SK-N-SH treated with all-trans-retinoic acid at 6 μM for 48 hours (cell line): ENCODE measurements around the gene NME1.

Source experiments
- ATAC-seq: fragments of 200-7000 bp; cut with Tn5 transposase; 3 replicates; pipeline ENCODE4 v1.9.1; 2020; ENCODE audit warnings: mild to moderate bottlenecking, moderate library complexity
- ARNTL ChIP-seq: fragments of 450-650 bp; formaldehyde crosslinking; IDR thresholded peaks from 2 replicates; pipeline ENCODE4 v1.5.0; 2020; ENCODE audit warnings: low read depth, mild to moderate bottlenecking, moderate library complexity, borderline replicate concordance
- BACH2 ChIP-seq: fragments of 250-450 bp; sonication (Bioruptor Pico); IDR thresholded peaks from 2 replicates; pipeline ENCODE4 v1.9.0; 2021; ENCODE audit warnings: mild to moderate bottlenecking, borderline replicate concordance
- CREB5 ChIP-seq: fragments of 250-450 bp; sonication (Bioruptor Pico); IDR thresholded peaks from 2 replicates; pipeline ENCODE4 v1.5.1; 2020; ENCODE audit warnings: low read depth, mild to moderate bottlenecking, moderate library complexity
- CSDC2 ChIP-seq: fragments of 250-450 bp; sonication (Bioruptor Pico); IDR thresholded peaks from 2 replicates; pipeline ENCODE4 v1.5.0; 2020; ENCODE audit warnings: mild to moderate bottlenecking, moderate library complexity
- CSRNP3 ChIP-seq: fragments of 250-450 bp; sonication (Bioruptor Pico); IDR thresholded peaks from 2 replicates; pipeline ENCODE4 v1.5.1; 2021; ENCODE audit warnings: mild to moderate bottlenecking, moderate library complexity
- ESRRG ChIP-seq: fragments of 250-450 bp; sonication (Bioruptor Pico); IDR thresholded peaks from 2 replicates; pipeline ENCODE4 v1.6.1; 2021; ENCODE audit warnings: mild to moderate bottlenecking
- GLIS3 ChIP-seq: fragments of 250-450 bp; sonication (Bioruptor Pico); IDR thresholded peaks from 2 replicates; pipeline ENCODE4 v1.5.0; 2020; ENCODE audit warnings: mild to moderate bottlenecking, moderate library complexity
- ISL1 ChIP-seq: fragments of 250-450 bp; sonication (Bioruptor Pico); IDR thresholded peaks from 2 replicates; pipeline ENCODE4 v2.1.2; 2022; ENCODE audit warnings: mild to moderate bottlenecking, moderate library complexity
- OSR1 ChIP-seq: fragments of 250-450 bp; sonication (Bioruptor Pico); IDR thresholded peaks from 2 replicates; pipeline ENCODE4 v1.8.0; 2022; ENCODE audit warnings: moderate library complexity, mild to moderate bottlenecking, inconsistent platforms
- PATZ1 ChIP-seq: fragments of 250-450 bp; sonication (Bioruptor Pico); IDR thresholded peaks from 2 replicates; pipeline ENCODE4 v1.8.0; 2020; ENCODE audit warnings: mild to moderate bottlenecking, moderate library complexity, borderline replicate concordance
- POU6F1 ChIP-seq: fragments of 250-450 bp; sonication (Bioruptor Pico); IDR thresholded peaks from 2 replicates; pipeline ENCODE4 v1.8.0; 2021; ENCODE audit warnings: low read depth, mild to moderate bottlenecking, moderate library complexity, borderline replicate concordance
- PPARA ChIP-seq: fragments of 250-450 bp; sonication (Bioruptor Pico); IDR thresholded peaks from 2 replicates; pipeline ENCODE4 v1.5.0; 2020; ENCODE audit warnings: mild to moderate bottlenecking, borderline replicate concordance
- RARB ChIP-seq: fragments of 250-450 bp; sonication (Bioruptor Pico); IDR thresholded peaks from 2 replicates; pipeline ENCODE4 v1.8.0; 2021; ENCODE audit warnings: mild to moderate bottlenecking, moderate library complexity
- SNAI2 ChIP-seq: fragments of 250-450 bp; sonication (Bioruptor Pico); IDR thresholded peaks from 2 replicates; pipeline ENCODE4 v1.5.0; 2020; ENCODE audit warnings: mild to moderate bottlenecking, moderate library complexity
- TCF4 ChIP-seq: fragments of 250-450 bp; sonication (Bioruptor Pico); IDR thresholded peaks from 2 replicates; pipeline ENCODE4 v1.8.0; 2021; ENCODE audit warnings: mild to moderate bottlenecking, moderate library complexity, borderline replicate concordance
- TOX ChIP-seq: fragments of 250-450 bp; sonication (Bioruptor Pico); IDR thresholded peaks from 2 replicates; pipeline ENCODE4 v1.8.0; 2021; ENCODE audit warnings: mild to moderate bottlenecking, moderate library complexity, borderline replicate concordance
- TSHZ2 ChIP-seq: fragments of 250-450 bp; sonication (Bioruptor Pico); IDR thresholded peaks from 2 replicates; pipeline ENCODE4 v1.5.0; 2020; ENCODE audit warnings: mild to moderate bottlenecking, moderate library complexity
- ZC3H10 ChIP-seq: fragments of 250-450 bp; sonication (Bioruptor Pico); IDR thresholded peaks from 2 replicates; pipeline ENCODE4 v1.5.1; 2021; ENCODE audit warnings: mild to moderate bottlenecking, moderate library complexity
- ZFP3 ChIP-seq: fragments of 250-450 bp; sonication (Bioruptor Pico); IDR thresholded peaks from 2 replicates; pipeline ENCODE4 v1.5.0; 2020; ENCODE audit warnings: mild to moderate bottlenecking, moderate library complexity
- ZFP30 ChIP-seq: fragments of 450-650 bp; formaldehyde crosslinking; IDR thresholded peaks from 2 replicates; pipeline ENCODE4 v1.5.0; 2022; ENCODE audit warnings: mild to moderate bottlenecking, moderate library complexity
- ZNF565 ChIP-seq: fragments of 450-650 bp; formaldehyde crosslinking; conservative IDR thresholded peaks from 2 replicates; pipeline ENCODE4 v1.5.0; 2020; ENCODE audit warnings: low read depth, mild to moderate bottlenecking, moderate library complexity
- ZNF70 ChIP-seq: fragments of 450-650 bp; formaldehyde crosslinking; IDR thresholded peaks from 2 replicates; pipeline ENCODE4 v1.5.0; 2020; ENCODE audit warnings: mild to moderate bottlenecking, moderate library complexity
- ZNF8 ChIP-seq: fragments of 450-650 bp; formaldehyde crosslinking; IDR thresholded peaks from 2 replicates; pipeline ENCODE4 v1.5.0; 2020; ENCODE audit warnings: mild to moderate bottlenecking, moderate library complexity

The NME1 gene

GRCh38 chr17:51120739-51121619 lies 32.4 kb upstream of the NME1 start, which contains the start of gene SPAG9:
Gene SPAG9, minus strand, starts transcription at chr17:51120868. Its CDS starts 212 bp downstream, at chr17:51120656.
- peak; percentile 84 for ATAC-seq
- TF ChIP-seq BACH2 (no peak), PATZ1 (CRISPR knock-in tag) (no peak), POU6F1 (CRISPR knock-in tag) (no peak), CREB5 (CRISPR knock-in tag) (0 out of 2 replicates have a peak, but pooled peaks have one; percentile 36), TOX (CRISPR knock-in tag) (no peak), RARB (CRISPR knock-in tag) (no peak), ZNF70 (CRISPR knock-in tag) (peak; percentile 40; the same call in 1 of the 2 replicates), SNAI2 (CRISPR knock-in tag) (no peak), ZFP3 (CRISPR knock-in tag) (no peak), OSR1 (CRISPR knock-in tag) (no peak), ZNF565 (CRISPR knock-in tag) (no peak), ZC3H10 (CRISPR knock-in tag) (no peak), PPARA (CRISPR knock-in tag) (no peak), ZFP30 (CRISPR knock-in tag) (no peak), TSHZ2 (CRISPR knock-in tag) (peak; percentile 74; the same call in 1 of the 2 replicates), ARNTL (CRISPR knock-in tag) (no peak), TCF4 (no peak), ESRRG (peak; percentile 82; the same call in 1 of the 2 replicates), CSRNP3 (no peak), GLIS3 (0 out of 2 replicates have a peak, but pooled peaks have one; percentile 81), ZNF8 (CRISPR knock-in tag) (no peak), CSDC2 (no peak), ISL1 (CRISPR knock-in tag) (no peak)
